Measurements from ENCODE around the gene INAVA.

INAVA gene

DNA sequence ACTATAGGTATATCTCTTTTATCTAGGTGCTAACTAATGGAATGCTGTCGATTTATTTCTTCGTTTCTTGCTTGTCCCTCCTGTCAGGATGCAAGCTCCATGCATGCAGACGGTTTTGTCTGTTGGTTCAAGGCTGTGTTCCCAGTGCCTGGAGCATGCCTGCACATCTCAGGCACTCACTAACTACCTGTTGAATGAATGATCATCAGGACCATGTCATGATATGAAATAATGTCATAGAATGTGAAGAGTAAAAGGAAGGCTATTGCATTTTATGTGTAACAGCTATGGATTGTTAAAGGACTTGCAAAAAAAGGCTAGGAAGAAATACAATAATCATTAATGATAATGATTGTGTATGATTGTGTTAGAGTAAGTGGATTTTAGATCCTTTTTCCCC, 17.7 kb upstream of the INAVA start:
- no peak for DNase-seq (ENCODE audit: low spot score)
- H3K4me3 ChIP-seq, result no peak overlapping the region
- TF ChIP-seq, protein P1, sequence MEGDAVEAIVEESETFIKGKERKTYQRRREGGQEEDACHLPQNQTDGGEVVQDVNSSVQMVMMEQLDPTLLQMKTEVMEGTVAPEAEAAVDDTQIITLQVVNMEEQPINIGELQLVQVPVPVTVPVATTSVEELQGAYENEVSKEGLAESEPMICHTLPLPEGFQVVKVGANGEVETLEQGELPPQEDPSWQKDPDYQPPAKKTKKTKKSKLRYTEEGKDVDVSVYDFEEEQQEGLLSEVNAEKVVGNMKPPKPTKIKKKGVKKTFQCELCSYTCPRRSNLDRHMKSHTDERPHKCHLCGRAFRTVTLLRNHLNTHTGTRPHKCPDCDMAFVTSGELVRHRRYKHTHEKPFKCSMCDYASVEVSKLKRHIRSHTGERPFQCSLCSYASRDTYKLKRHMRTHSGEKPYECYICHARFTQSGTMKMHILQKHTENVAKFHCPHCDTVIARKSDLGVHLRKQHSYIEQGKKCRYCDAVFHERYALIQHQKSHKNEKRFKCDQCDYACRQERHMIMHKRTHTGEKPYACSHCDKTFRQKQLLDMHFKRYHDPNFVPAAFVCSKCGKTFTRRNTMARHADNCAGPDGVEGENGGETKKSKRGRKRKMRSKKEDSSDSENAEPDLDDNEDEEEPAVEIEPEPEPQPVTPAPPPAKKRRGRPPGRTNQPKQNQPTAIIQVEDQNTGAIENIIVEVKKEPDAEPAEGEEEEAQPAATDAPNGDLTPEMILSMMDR (IDR thresholded peaks at IDR 0.05), result no peak
- H3K27ac ChIP-seq, result no peak overlapping the region

DNA sequence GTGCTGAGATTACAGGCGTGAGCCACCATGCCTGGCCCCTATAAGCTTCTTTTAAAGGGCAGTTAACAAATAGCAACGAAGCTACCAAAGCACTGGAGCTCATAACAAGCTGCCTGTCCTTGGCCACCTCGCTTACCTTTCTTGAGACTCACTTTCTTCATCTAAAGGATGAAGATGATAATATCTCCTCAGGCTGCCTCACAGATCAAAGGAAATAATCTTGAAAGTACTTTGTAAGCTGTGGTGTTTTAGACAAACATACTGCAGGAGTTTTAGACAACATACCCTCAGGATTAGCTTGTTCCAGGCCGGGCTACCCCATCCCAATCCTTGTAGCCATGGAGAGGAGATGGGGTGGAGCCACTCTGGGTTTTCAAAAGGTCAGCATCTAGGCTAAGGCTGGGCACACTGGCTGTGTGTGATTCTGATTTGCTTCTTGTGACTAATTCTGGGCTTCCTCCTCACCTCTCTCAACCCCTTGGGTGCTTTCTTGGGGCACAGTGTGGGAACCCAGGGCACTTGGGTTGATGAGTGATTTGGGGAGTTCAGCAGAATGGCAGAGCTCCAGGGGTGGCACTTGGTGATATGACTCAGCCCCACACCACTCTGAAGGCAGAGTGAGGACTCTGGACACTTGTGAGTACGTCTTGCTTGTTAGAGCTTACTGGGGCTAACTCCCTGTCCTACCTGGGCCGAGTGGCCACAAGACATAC, 16.7 kb upstream of the INAVA start:
- no peak for DNase-seq (ENCODE audit: low spot score)
- no peak overlapping the region for H3K27ac ChIP-seq
- TF ChIP-seq, protein P1 (IDR thresholded peaks at IDR 0.05), result no peak
- no peak overlapping the region for H3K4me3 ChIP-seq

DNA sequence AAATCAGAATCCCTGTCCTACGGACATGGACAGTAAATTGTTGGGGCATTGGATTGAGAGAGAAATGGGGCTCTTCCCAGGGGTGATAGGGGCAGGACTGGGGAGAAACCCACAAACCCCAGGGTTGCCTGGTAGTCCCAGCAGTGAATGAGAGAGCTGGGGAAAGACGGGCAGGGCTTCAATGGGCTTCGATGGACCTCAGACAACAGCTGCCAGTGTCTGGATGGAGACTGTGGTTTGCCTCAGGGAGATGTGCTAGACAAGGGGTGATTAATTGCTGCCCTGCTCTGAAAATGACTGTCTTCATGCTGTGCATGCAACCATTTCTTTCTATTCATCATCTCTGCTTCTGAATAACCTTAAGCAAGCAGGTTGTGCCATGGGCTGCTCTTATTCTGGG, 14.5 kb upstream of the INAVA start:
- Histone ChIP-seq H3K27ac (no peak overlapping the region), H3K4me3 (no peak overlapping the region)
- no peak for DNase-seq (ENCODE audit: low spot score)
- TF ChIP-seq, protein P1 (IDR thresholded peaks at IDR 0.05), result no peak

DNA sequence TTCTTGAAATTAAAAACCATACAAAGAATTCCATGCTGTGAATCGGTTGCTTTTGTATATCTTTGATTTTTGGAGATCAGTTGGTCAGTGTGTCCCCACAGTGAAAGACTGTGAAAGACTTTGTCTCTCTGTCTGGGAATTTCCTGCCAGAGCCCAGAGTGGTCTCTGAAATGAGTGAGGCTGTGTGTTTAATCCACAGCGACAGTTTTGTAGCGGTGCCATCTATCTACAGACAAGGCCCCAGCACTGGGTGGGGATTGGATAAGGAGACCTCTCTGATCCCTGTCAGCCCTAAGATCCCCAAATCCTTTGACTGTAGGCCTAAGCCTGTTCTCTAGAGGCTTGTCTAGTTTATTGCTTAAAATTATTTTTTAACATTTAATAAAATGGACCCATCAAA, 11.6 kb upstream of the INAVA start:
- Histone ChIP-seq H3K27ac (no peak overlapping the region), H3K4me3 (no peak overlapping the region)
- TF ChIP-seq, protein P1 (IDR thresholded peaks at IDR 0.05), result no peak
- DNase-seq (ENCODE audit: low spot score), result no peak

DNA sequence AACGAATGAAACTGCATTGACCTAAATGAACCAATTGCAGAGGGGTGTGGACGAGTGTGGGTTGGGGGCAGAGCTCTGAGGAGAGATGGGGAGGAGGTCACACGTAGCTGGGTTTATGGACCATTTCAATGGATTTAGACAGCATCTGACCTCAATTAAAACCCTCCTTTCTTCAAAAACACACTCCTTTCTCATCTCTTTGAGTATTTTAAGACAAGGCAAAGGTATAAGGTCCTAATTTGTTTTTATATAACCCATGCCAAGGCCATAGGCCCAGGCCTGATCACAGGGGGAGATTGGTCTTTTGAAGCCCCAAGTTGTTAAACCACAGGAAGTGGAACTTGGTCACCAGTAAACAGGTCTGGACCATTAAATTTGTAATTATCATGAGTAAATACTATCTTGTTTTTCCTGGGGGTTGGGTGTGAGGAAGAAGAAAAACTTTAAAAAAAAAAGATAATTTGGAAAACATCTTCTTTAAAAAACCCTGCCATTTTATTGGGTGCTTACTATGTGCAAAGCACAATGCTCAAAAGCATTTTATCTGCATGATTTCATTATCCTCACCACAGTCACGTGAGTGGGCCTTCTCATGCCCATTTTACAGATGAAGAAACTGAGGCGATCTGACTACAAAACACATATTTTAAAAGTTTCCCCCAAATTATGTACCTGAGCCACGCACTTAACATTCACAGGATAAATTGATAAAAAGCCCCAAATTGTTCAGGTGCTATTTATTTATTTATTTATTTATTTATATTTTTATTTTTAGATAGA, 8.9 kb upstream of the INAVA start:
- TF ChIP-seq, protein P1 (IDR thresholded peaks at IDR 0.05), result no peak
- DNase-seq (ENCODE audit: low spot score), result no peak
- H3K4me3 ChIP-seq, result no peak overlapping the region
- no peak overlapping the region for H3K27ac ChIP-seq

DNA sequence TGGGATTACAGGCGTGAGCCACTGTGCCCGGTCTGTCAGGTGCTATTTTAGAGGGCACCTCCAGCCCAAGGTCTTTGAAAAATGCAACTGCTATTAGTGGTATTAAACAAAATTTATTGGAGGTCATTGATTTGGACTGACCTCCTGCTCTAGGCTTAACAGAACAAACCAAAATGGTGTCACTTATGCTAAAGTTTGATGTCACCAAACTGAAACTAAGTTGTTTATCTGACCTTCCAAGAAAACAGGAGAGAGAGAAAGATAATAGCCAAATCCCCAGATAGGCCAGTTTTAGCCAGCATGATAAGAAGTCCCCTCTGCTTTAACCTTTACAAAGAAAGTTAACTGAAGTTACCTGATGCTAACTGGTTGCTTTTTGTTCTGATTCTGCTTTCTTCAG, 8.1 kb upstream of the INAVA start:
- TF ChIP-seq, protein P1 (IDR thresholded peaks at IDR 0.05), result no peak
- Histone ChIP-seq H3K4me3 (no peak overlapping the region), H3K27ac (no peak overlapping the region)
- DNase-seq (ENCODE audit: low spot score), result no peak

DNA sequence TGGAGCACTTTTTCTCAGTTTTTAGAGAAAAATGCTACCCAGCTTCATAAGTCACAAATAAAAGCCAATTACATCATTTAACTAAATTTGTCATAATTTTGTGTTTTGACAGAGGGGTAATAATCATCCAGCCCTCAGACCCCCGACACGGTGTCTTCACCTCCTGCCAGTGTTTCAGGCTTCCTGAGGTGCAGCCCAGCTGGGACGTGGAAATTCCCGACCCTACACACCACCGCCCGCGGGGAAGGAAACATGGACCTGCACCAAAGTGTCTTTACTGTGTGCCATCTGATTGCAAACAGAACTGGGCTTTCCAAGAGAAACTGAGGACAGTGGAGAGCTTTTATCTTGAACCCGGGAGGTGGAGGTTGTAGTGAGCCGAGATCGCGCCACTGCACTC, 7.7 kb upstream of the INAVA start:
- H3K4me3 ChIP-seq, result no peak overlapping the region
- no peak overlapping the region for H3K27ac ChIP-seq
- TF ChIP-seq, protein P1 (IDR thresholded peaks at IDR 0.05), result no peak
- no peak for DNase-seq (ENCODE audit: low spot score)
